NOMO-1 treated with DMSO at 0.1 percent for 48 hours (cell line): ENCODE measurements around the gene ARVCF.

Source experiments
- DNase-seq: peaks from one replicate; lab custom pipeline; 2025; ENCODE audit not compliant: unreplicated experiment; lab: John Stamatoyannopoulos, UW

The ARVCF gene

GRCh38 chr22:20016734-20017621 lies at the start of gene ARVCF:
TSS of gene ARVCF (minus strand) at chr22:20016823. CDS start at chr22:19990794, 26,029 bp downstream.
- peak; percentile 73 for DNase-seq

- no peak for DNase-seq
Observed at GRCh38 chr22:20065896-20066616, 49.4 kb upstream of the ARVCF start.

GRCh38 chr22:20064545-20065262 lies 48.1 kb upstream of the ARVCF start:
- no peak for DNase-seq

GRCh38 chr22:20064140-20064480 lies 47.5 kb upstream of the ARVCF start:
- DNase-seq: no peak

- no peak for DNase-seq
Observed at GRCh38 chr22:20063271-20064139, 46.9 kb upstream of the ARVCF start.

GRCh38 chr22:20062766-20063083 lies 46.1 kb upstream of the ARVCF start:
- no peak for DNase-seq

- DNase-seq: no peak
Observed at GRCh38 chr22:20062043-20062765, 45.6 kb upstream of the ARVCF start.

- DNase-seq: no peak
Observed at GRCh38 chr22:20061481-20061861, 44.8 kb upstream of the ARVCF start.

- no peak for DNase-seq
Observed at GRCh38 chr22:20060700-20061480, 44.3 kb upstream of the ARVCF start.

- no peak for DNase-seq
Observed at GRCh38 chr22:20058989-20059770, 42.6 kb upstream of the ARVCF start.

GRCh38 chr22:20057596-20058268 lies 41.1 kb upstream of the ARVCF start:
- DNase-seq: no peak

GRCh38 chr22:20056696-20057386 lies 40.2 kb upstream of the ARVCF start:
- no peak for DNase-seq

GRCh38 chr22:20056161-20056560 lies 39.5 kb upstream of the ARVCF start:
- DNase-seq: no peak

- DNase-seq: no peak
Observed at GRCh38 chr22:20055654-20056053, 39.0 kb upstream of the ARVCF start.

GRCh38 chr22:20055144-20055543 lies 38.5 kb upstream of the ARVCF start:
- no peak for DNase-seq

GRCh38 chr22:20054485-20054884 lies 37.9 kb upstream of the ARVCF start:
- no peak for DNase-seq

GRCh38 chr22:20054034-20054427 lies 37.4 kb upstream of the ARVCF start:
- DNase-seq: no peak
